IMR-90 (cell line): ENCODE results near the gene TCN1. TPM values are rescaled to one million over a fixed set of nuclear protein-coding genes. Genes with fewer than 3 reads are reported as not detected.

Experiments
- ATAC-seq: fragments of 200-7000 bp; cut with Tn5 transposase; 2 replicates; pipeline ENCODE4 v1.9.1; 2020; ENCODE audit warnings: low read depth, mild to moderate bottlenecking, moderate library complexity
- BruUV-seq: library from RNA; stranded (reverse); fragments of 400-500 nt; replicated peaks from 2 replicates; lab custom pipeline; 2021; lab: Mats Ljungman, UMichigan
- CTCF ChIA-PET: fragments of 300-600 bp; formaldehyde crosslinking; extraction: SDS; loops from one replicate; lab custom pipeline; 2021; ENCODE audit warnings: antibody characterized with exemption; lab: Yijun Ruan, JAX
- POLR2A ChIA-PET: fragments of 300-600 bp; sonication (Branson Sonifier 250); formaldehyde crosslinking; loops from one replicate; lab custom pipeline; 2022; ENCODE audit warnings: antibody characterized with exemption; ENCODE audit not compliant: unreplicated experiment; lab: Charles Lee
- DNase-seq: peaks from one replicate; pipeline ENCODE4 v3.0.0; 2013
- H2AFZ ChIP-seq: replicated peaks from 2 replicates; pipeline ENCODE3; 2013; ENCODE audit warnings: low read length, mild to moderate bottlenecking; ENCODE audit not compliant: poor library complexity
- H2AK5ac ChIP-seq: 2 replicates; pipeline ENCODE4 v1.6.1; 2013; ENCODE audit warnings: low read depth, low read length, inconsistent platforms
- H2AK9ac ChIP-seq: replicated peaks from 2 replicates; pipeline ENCODE3; 2013; ENCODE audit warnings: mild to moderate bottlenecking, low read depth, low read length, moderate library complexity; ENCODE audit not compliant: poor library complexity
- H2BK120ac ChIP-seq: 2 replicates; pipeline ENCODE4 v1.6.1; 2013; ENCODE audit warnings: low read depth, low read length, inconsistent platforms
- H2BK15ac ChIP-seq: 3 replicates; pipeline ENCODE4 v1.6.1; 2013; ENCODE audit warnings: low read depth, low read length, inconsistent platforms
- H2BK20ac ChIP-seq: 2 replicates; pipeline ENCODE4 v1.6.1; 2013; ENCODE audit warnings: low read depth, mild to moderate bottlenecking, inconsistent platforms, low read length, moderate library complexity
- H2BK5ac ChIP-seq: 2 replicates; pipeline ENCODE4 v1.6.1; 2013; ENCODE audit warnings: mild to moderate bottlenecking, low read depth, low read length, inconsistent platforms; ENCODE audit not compliant: poor library complexity, severe bottlenecking
- H3K14ac ChIP-seq: replicated peaks from 2 replicates; pipeline ENCODE4 v1.6.1; 2013; ENCODE audit warnings: low read depth, low read length, inconsistent platforms
- H3K18ac ChIP-seq: 2 replicates; pipeline ENCODE4 v1.6.1; 2013; ENCODE audit warnings: low read depth, low read length, control low read depth
- H3K23ac ChIP-seq: 2 replicates; pipeline ENCODE4 v1.6.1; 2013; ENCODE audit warnings: low read depth, low read length, inconsistent platforms
- H3K27ac ChIP-seq: 2 replicates; pipeline ENCODE4 v1.5.1; 2013; ENCODE audit warnings: mild to moderate bottlenecking, control low read depth, low read length; ENCODE audit not compliant: insufficient read depth
- H3K27me3 ChIP-seq: 2 replicates; pipeline ENCODE4 v1.6.1; 2013; ENCODE audit warnings: low read length; ENCODE audit not compliant: control insufficient read depth, insufficient read depth
- H3K36me3 ChIP-seq: 2 replicates; pipeline ENCODE4 v1.6.1; 2013; ENCODE audit warnings: low read length, mixed read lengths; ENCODE audit not compliant: control insufficient read depth, insufficient read depth
- H3K4ac ChIP-seq: 2 replicates; pipeline ENCODE4 v1.6.1; 2013; ENCODE audit warnings: low read depth, low read length, inconsistent platforms
- H3K4me1 ChIP-seq: 2 replicates; pipeline ENCODE4 v1.6.1; 2013; ENCODE audit warnings: low read length, mixed read lengths; ENCODE audit not compliant: control insufficient read depth, insufficient read depth
- H3K4me2 ChIP-seq: 2 replicates; pipeline ENCODE4 v1.6.1; 2013; ENCODE audit warnings: low read depth, mild to moderate bottlenecking, control low read depth, low read length, moderate library complexity
- H3K4me3 ChIP-seq: 2 replicates; pipeline ENCODE4 v1.5.1; 2013; ENCODE audit warnings: low read depth, mild to moderate bottlenecking, control low read depth, low read length, moderate library complexity; ENCODE audit not compliant: insufficient read depth
- H3K56ac ChIP-seq: 2 replicates; pipeline ENCODE4 v1.6.1; 2013; ENCODE audit warnings: low read length, inconsistent platforms; ENCODE audit not compliant: insufficient read depth; ENCODE audit errors: extremely low read depth
- H3K79me1 ChIP-seq, 2 experiments: 2 replicates each; pipeline ENCODE4 v1.6.1; 2013; ENCODE audit warnings: low read length in 2 of 2, inconsistent platforms in 1 of 2, low read depth in 1 of 2
- H3K9ac ChIP-seq: 2 replicates; pipeline ENCODE4 v1.6.1; 2013; ENCODE audit warnings: low read depth, low read length, control low read depth
- H3K9me1 ChIP-seq: 2 replicates; pipeline ENCODE4 v1.6.1; 2013; ENCODE audit warnings: low read length, inconsistent platforms; ENCODE audit not compliant: insufficient read depth
- H3K9me3 ChIP-seq: 2 replicates; pipeline ENCODE4 v1.6.1; 2013; ENCODE audit warnings: low read length; ENCODE audit not compliant: control insufficient read depth, insufficient read depth
- H4K20me1 ChIP-seq: 2 replicates; pipeline ENCODE4 v1.6.1; 2013; ENCODE audit warnings: low read length, inconsistent platforms; ENCODE audit not compliant: insufficient read depth
- H4K5ac ChIP-seq: 2 replicates; pipeline ENCODE4 v1.6.1; 2013; ENCODE audit warnings: mild to moderate bottlenecking, low read depth, low read length, control low read depth
- H4K8ac ChIP-seq, 2 experiments: 2 replicates each; pipeline ENCODE4 v1.6.1; 2013; ENCODE audit warnings: low read depth in 2 of 2, low read length in 2 of 2, control low read depth in 1 of 2, inconsistent platforms in 1 of 2
- H4K91ac ChIP-seq: 2 replicates; pipeline ENCODE4 v1.6.1; 2013; ENCODE audit warnings: low read depth, low read length, inconsistent platforms; ENCODE audit not compliant: insufficient read depth
- BHLHE40 ChIP-seq: fragments of 150-350 bp; IDR thresholded peaks from 2 replicates; pipeline ENCODE4 v1.6.1; 2016; ENCODE audit warnings: mild to moderate bottlenecking, low read depth, low read length
- CHD1 ChIP-seq: IDR thresholded peaks from 2 replicates; pipeline ENCODE4 v1.6.1; 2012; ENCODE audit warnings: low read depth, low read length, improper control_type of control experiment
- FOS ChIP-seq: fragments of 150-350 bp; IDR thresholded peaks from 2 replicates; pipeline ENCODE4 v1.6.1; 2016; ENCODE audit warnings: low read depth, low read length
- MAFK ChIP-seq: IDR thresholded peaks from 2 replicates; pipeline ENCODE4 v1.6.1; 2012; ENCODE audit warnings: low read depth, low read length, improper control_type of control experiment
- MAZ ChIP-seq: IDR thresholded peaks from 2 replicates; pipeline ENCODE4 v1.6.1; 2012; ENCODE audit warnings: low read depth, mild to moderate bottlenecking, low read length, improper control_type of control experiment, moderate library complexity, borderline replicate concordance
- MXI1 ChIP-seq: IDR thresholded peaks from 2 replicates; pipeline ENCODE4 v1.6.1; 2012; ENCODE audit warnings: low read depth, mild to moderate bottlenecking, low read length, moderate library complexity, borderline replicate concordance
- NFE2L2 ChIP-seq: fragments of 150-350 bp; IDR thresholded peaks from 2 replicates; pipeline ENCODE4 v1.6.1; 2016; ENCODE audit warnings: low read depth, mild to moderate bottlenecking, low read length
- POLR2A ChIP-seq: IDR thresholded peaks from 2 replicates; pipeline ENCODE4 v1.6.1; 2012; ENCODE audit warnings: mild to moderate bottlenecking, low read depth, low read length
- RAD21 ChIP-seq: IDR thresholded peaks from 2 replicates; pipeline ENCODE4 v1.6.1; 2012; ENCODE audit warnings: low read length, improper control_type of control experiment
- RCOR1 ChIP-seq: IDR thresholded peaks from 2 replicates; pipeline ENCODE4 v1.6.1; 2012; ENCODE audit warnings: mild to moderate bottlenecking, low read length, improper control_type of control experiment; ENCODE audit not compliant: insufficient replicate concordance
- SMC3 ChIP-seq: fragments of 150-350 bp; IDR thresholded peaks from 2 replicates; pipeline ENCODE4 v1.6.1; 2016; ENCODE audit warnings: low read depth, mild to moderate bottlenecking, antibody characterized with exemption, low read length, moderate library complexity
- WGBS, 2 experiments: methylation state at CpG; one replicate each; pipeline versions ENCODE4 v1.1.5 to v1.1.7; 2013; ENCODE audit warnings: missing lambda C conversion rate in 2 of 2; ENCODE audit not compliant: insufficient read length in 1 of 2; ENCODE audit errors: extremely low coverage in 2 of 2; 5-methylcytosine and 5-hydroxymethylcytosine counted together
- dilution Hi-C: fragments of 300-500 bp; cut with HindIII; formaldehyde crosslinking; loops from one replicate; pipeline ENCODE4 v1.14.3; 2018; ENCODE audit warnings: low sequenced_read_pairs; ENCODE audit not compliant: unreplicated experiment
- in situ Hi-C: fragments of 300-500 bp; cut with MboI; formaldehyde crosslinking; loops from 3 replicates; pipeline ENCODE4 v1.14.3; 2019; ENCODE audit warnings: low sequenced_read_pairs, inconsistent platforms, mixed read lengths
- intact Hi-C: fragments of 100-400 bp; cut with micrococcal nuclease; formaldehyde crosslinking; loops from 2 replicates; pipeline ENCODE4 v1.10.0; 2022
- polyA plus RNA-seq, 3 experiments: library from polyadenylated mRNA; depleted of rRNA; stranded (reverse); fragments of >200 nt; gene quantifications; 2 replicates each; pipeline ENCODE4 v1.2.3, GENCODE V29; 2012; ENCODE audit warnings: low replicate concordance in 1 of 3
- total RNA-seq: library from RNA; depleted of rRNA; stranded (reverse); fragments of >200 nt; gene quantifications from 2 replicates; pipeline ENCODE4 v1.2.3, GENCODE V29; 2012
- TF ChIP-seq, protein P1 (sequence below): fragments of 150-350 bp; IDR thresholded peaks from 2 replicates; pipeline ENCODE4 v1.6.1; 2017; ENCODE audit warnings: mild to moderate bottlenecking, antibody characterized with exemption, low read length, low read depth
- TF ChIP-seq, protein P2 (sequence below): conservative IDR thresholded peaks from 2 replicates; pipeline ENCODE4 v1.5.1; 2012; ENCODE audit warnings: mild to moderate bottlenecking, low read depth, low read length, improper control_type of control experiment

TCN1 gene
- total and polyA plus RNA-seq, 2 of the 4 experiments (the other 2 are of a cell fraction) = not detected

DNA sequence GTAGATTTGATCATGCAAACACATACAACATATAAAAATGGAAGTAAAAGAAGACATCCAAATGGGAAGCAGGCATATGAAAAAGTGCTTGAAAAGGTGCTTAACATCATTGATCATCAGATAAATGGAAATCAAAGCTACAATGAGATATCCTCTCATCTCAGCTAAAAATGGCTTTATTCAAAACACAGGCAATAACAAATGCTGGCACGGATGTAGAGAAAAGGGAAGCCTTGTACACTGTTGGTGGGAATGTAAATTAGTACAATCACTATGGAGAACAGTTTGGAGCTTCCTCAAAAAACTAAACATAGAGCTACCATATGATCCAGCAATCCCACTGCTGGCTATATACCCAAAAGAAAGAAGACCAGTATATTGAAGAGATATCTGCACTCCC, 549 bp upstream of the TCN1 start:
- no peaks in the 10 kb centered on the region for H3K9me1 ChIP-seq
- H2BK120ac ChIP-seq = no peak overlapping the region
- CTCF ChIA-PET = interaction anchor here (0.7 kb wide), 1 partner anchor 37 kb away, joined by 3 read pairs; no protein-coding TSS in a partner anchor
- H3K27me3 ChIP-seq = no peaks in the 10 kb centered on the region
- no peaks in the 10 kb centered on the region for H4K20me1 ChIP-seq
- no peak overlapping the region for H2BK20ac ChIP-seq
- H3K4me1 ChIP-seq = no peaks in the 10 kb centered on the region
- no peak overlapping the region for H3K18ac ChIP-seq
- no peak overlapping the region for H2BK5ac ChIP-seq
- WGBS, 2 experiments = no CpG with 5 or more reads among the region's 1 CpG
- POLR2A ChIA-PET = no interaction called here
- no peaks in the 10 kb centered on the region for H3K9me3 ChIP-seq
- no peak for TF ChIP-seq CHD1
- no peak for TF ChIP-seq SMC3
- TF ChIP-seq, protein P1, sequence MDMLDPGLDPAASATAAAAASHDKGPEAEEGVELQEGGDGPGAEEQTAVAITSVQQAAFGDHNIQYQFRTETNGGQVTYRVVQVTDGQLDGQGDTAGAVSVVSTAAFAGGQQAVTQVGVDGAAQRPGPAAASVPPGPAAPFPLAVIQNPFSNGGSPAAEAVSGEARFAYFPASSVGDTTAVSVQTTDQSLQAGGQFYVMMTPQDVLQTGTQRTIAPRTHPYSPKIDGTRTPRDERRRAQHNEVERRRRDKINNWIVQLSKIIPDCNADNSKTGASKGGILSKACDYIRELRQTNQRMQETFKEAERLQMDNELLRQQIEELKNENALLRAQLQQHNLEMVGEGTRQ = no peak
- no peak for TF ChIP-seq MXI1
- TF ChIP-seq, protein P2, sequence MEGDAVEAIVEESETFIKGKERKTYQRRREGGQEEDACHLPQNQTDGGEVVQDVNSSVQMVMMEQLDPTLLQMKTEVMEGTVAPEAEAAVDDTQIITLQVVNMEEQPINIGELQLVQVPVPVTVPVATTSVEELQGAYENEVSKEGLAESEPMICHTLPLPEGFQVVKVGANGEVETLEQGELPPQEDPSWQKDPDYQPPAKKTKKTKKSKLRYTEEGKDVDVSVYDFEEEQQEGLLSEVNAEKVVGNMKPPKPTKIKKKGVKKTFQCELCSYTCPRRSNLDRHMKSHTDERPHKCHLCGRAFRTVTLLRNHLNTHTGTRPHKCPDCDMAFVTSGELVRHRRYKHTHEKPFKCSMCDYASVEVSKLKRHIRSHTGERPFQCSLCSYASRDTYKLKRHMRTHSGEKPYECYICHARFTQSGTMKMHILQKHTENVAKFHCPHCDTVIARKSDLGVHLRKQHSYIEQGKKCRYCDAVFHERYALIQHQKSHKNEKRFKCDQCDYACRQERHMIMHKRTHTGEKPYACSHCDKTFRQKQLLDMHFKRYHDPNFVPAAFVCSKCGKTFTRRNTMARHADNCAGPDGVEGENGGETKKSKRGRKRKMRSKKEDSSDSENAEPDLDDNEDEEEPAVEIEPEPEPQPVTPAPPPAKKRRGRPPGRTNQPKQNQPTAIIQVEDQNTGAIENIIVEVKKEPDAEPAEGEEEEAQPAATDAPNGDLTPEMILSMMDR = no peak
- no peak for TF ChIP-seq MAFK
- no peak for TF ChIP-seq RAD21
- no peak for TF ChIP-seq NFE2L2
- TF ChIP-seq POLR2A = no peak
- TF ChIP-seq RCOR1 = no peak
- no peak for TF ChIP-seq MAZ
- no peak for TF ChIP-seq FOS
- TF ChIP-seq BHLHE40 = no peak
- intact Hi-C loops = no loop called here
- no TSS peak for BruUV-seq
- H4K91ac ChIP-seq = no peak overlapping the region
- DNase-seq = no peak
- no peak overlapping the region for H2AK9ac ChIP-seq
- no peak overlapping the region for H3K4me2 ChIP-seq
- H3K27ac ChIP-seq = no peak overlapping the region
- H3K23ac ChIP-seq = no peak overlapping the region
- no peak overlapping the region for H3K56ac ChIP-seq
- H4K5ac ChIP-seq = no peak overlapping the region
- in situ Hi-C loops = no loop called here
- H2AK5ac ChIP-seq = no peak overlapping the region
- H3K14ac ChIP-seq = no peak overlapping the region
- H3K9ac ChIP-seq = no peak overlapping the region
- H3K4ac ChIP-seq = no peak overlapping the region
- no peak overlapping the region for H2BK15ac ChIP-seq
- no peaks in the 10 kb centered on the region for H3K79me1 ChIP-seq
- no peak overlapping the region for H2AFZ ChIP-seq
- ATAC-seq = no peak
- H4K8ac ChIP-seq = no peak overlapping the region
- dilution Hi-C loops = no loop called here
- no peaks in the 10 kb centered on the region for H3K36me3 ChIP-seq
- no peak overlapping the region for H3K4me3 ChIP-seq
